ENCODE data around the gene TSPAN9. TPM values are rescaled to one million over a fixed set of nuclear protein-coding genes. Genes with fewer than 3 reads are reported as not detected.

Gene TSPAN9
- total RNA-seq, 1 donor = 8.1 TPM

DNA sequence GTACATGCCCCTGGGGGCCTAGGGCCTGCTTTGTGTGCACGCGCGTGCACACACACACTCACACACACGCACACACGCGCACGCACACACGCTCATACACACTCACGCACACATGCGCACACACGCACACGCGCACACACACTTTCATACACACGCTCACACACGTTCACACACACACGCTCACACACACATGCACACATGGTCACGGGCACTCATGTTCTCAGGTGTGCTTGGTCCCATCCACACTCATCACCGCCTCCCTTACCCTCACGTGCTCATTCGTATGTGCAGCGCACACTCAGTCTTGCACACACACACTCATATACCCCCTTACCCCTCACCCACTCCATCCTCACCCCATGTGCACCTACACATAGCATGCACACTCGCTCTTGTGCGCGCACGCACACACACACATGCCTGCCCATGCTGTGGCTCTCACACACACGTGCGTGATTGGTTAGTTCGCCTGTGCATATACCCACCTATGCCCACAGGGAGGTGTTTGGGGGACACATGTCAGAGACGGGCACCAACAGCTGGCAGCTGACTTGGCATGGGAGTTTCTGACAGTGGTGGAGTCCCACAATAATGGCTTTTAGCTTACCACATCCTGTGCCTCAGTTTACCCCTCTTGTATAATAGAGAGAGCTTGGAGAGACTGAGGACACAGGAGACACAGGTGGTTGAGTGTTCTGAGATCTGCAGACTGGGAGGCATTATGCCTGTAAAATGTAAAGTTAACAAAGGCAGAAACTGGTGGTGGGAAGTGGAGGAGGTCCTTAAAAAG is 28.7 kb downstream of the TSPAN9 start:
- H3K4me3 ChIP-seq (ENCODE audit: low read depth, low read length) = no peak overlapping the region
- TF ChIP-seq, protein P1, sequence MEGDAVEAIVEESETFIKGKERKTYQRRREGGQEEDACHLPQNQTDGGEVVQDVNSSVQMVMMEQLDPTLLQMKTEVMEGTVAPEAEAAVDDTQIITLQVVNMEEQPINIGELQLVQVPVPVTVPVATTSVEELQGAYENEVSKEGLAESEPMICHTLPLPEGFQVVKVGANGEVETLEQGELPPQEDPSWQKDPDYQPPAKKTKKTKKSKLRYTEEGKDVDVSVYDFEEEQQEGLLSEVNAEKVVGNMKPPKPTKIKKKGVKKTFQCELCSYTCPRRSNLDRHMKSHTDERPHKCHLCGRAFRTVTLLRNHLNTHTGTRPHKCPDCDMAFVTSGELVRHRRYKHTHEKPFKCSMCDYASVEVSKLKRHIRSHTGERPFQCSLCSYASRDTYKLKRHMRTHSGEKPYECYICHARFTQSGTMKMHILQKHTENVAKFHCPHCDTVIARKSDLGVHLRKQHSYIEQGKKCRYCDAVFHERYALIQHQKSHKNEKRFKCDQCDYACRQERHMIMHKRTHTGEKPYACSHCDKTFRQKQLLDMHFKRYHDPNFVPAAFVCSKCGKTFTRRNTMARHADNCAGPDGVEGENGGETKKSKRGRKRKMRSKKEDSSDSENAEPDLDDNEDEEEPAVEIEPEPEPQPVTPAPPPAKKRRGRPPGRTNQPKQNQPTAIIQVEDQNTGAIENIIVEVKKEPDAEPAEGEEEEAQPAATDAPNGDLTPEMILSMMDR (IDR thresholded peaks at IDR 0.05; ENCODE audit: insufficient read depth, low read length) = no peak
- DNase-seq (ENCODE audit: low read depth) = no peak

DNA sequence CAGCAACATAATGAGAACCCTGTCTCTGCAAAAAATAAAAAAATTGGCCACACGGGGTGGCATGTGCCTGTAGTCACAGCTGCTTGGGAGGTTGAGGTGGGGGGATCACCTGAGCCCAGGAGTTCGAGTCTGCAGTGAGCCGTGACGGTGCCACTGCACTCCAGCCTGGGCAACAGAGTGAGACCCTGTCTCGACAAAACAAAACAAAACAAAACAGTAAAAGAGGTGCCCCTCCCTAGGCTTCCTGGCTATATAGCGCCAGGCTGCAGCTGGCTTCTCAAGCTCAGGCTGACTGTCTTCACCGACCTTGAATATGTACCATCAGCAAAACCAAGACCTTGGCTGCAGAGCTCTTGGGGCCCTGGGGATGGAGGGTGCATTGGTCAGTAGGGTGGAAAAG is 29.4 kb downstream of the TSPAN9 start:
- no peak for DNase-seq (ENCODE audit: low read depth)
- H3K4me3 ChIP-seq (ENCODE audit: low read depth, low read length) = no peak overlapping the region
- TF ChIP-seq, protein P1 (IDR thresholded peaks at IDR 0.05; ENCODE audit: insufficient read depth, low read length) = no peak

DNA sequence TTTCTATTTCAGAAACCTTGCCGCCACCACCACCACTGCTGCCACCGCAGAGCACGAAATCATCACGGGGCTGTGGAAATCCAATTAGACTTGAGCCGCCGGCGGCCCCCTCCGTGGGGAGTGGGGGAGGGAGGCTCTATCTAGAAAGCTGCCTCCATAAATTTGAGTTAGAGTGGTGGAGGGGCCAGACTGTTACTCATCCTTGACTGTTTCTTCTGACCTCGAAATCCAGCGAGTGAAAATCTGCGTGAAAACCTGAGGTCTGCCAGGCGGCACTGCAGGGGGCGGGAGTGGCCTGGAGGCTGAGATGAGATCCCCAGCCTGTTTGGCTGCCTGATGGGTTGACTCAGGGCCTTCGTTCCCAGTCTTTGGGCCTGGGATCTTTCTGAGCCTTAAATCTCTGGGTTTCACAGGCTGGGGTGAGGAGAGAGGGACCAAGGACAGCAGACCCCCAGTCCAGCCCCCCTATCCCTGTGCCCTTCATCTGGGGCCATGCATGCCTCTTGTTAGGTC is 29.9 kb downstream of the TSPAN9 start:
- H3K4me3 ChIP-seq (ENCODE audit: low read depth, low read length) = no peak overlapping the region
- no peak for DNase-seq (ENCODE audit: low read depth)
- TF ChIP-seq, protein P1 (IDR thresholded peaks at IDR 0.05; ENCODE audit: insufficient read depth, low read length) = no peak

DNA sequence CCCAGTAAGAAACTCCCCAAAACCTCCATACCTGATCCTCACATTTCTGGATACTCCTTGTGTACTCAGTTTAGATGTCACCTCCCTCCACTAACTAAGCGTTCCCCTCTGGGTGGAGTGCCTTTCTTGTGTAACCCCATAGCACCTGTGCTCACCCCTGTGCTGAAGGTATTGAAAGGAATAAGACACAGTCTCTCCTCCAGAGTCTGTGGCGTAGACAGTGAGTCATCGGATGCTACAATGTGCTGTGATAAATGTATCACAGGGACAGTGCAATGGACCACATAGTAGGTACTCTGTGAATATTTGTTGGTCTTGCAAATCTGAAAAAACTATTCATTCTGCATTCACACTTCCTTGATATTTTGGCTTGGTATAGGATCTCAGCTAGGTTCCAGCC is 30.8 kb downstream of the TSPAN9 start:
- H3K4me3 ChIP-seq (ENCODE audit: low read depth, low read length) = no peak overlapping the region
- TF ChIP-seq, protein P1 (IDR thresholded peaks at IDR 0.05; ENCODE audit: insufficient read depth, low read length) = no peak
- DNase-seq (ENCODE audit: low read depth) = no peak

DNA sequence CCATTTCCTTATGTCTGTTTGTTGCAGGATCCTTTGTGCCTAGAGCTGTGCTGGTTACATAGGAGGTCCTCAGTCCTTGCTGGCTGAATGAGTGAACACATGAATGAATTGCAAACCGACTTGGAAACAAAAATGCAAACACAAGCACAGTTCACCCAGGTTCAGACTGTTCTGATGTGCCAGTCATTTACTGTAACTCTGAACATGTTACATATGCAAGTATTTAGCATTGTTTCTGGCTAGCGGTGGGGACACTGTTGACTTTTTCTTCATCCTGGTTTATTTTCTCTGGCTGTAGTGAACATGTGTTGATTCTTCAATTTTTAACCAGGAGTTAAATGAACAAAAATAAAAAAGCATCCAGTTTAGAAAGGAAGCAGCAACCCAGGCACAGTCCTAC is 33.4 kb downstream of the TSPAN9 start:
- TF ChIP-seq, protein P1 (IDR thresholded peaks at IDR 0.05; ENCODE audit: insufficient read depth, low read length) = no peak
- H3K4me3 ChIP-seq (ENCODE audit: low read depth, low read length) = no peak overlapping the region
- no peak for DNase-seq (ENCODE audit: low read depth)

DNA sequence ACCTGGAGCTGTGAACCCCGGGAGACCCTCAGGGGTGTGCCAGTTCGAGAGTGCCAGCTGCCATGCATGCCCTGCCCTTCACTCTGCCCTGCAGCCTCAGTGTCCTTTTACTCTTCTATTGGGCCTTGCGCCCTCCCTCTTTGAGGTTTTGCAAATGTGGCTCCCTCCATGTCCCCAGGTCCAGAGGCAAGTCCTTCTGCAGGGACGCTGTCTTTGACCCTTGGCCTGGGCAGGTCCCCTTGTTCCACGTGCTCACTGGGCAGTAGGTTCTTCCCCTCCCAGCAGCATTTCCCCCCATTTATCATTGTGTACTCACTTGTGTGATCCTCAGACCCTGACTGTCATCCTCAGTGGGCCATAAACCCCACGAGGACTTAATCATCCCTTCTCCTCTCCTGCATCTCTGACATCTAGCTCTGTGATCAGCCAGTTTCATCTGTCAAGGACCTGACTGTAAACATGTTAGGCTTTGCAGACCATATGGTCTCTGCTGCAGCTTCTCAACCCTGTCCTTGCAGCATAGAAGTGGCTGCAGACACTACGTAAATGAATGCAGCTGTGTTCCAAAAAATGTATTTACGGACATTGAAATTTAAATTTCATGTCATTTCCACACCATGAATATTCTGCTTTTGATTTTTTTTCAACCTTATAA is 36.6 kb downstream of the TSPAN9 start:
- no peak overlapping the region for H3K4me3 ChIP-seq (ENCODE audit: low read depth, low read length)
- TF ChIP-seq, protein P1 (IDR thresholded peaks at IDR 0.05; ENCODE audit: insufficient read depth, low read length) = no peak
- DNase-seq (ENCODE audit: low read depth) = no peak

All from fibroblast of the aortic adventitia (primary cell).